Fibroblast of lung (primary cell): Measurements from ENCODE around the gene IL16. TPM values are rescaled to one million over a fixed set of nuclear protein-coding genes. Genes with fewer than 3 reads are reported as not detected.

ENCODE experiments used
- DNase-seq, 2 donors: peaks; one replicate each; pipeline versions ENCODE4 v3.0.0 to v3.0.0-alpha.2; 2010; ENCODE audit warnings: low read depth in 2 of 2
- H2AFZ ChIP-seq: 2 replicates; pipeline ENCODE4 v1.5.1; 2012; ENCODE audit warnings: low read length, control low read depth, inconsistent platforms
- H3K27ac ChIP-seq: 2 replicates; pipeline ENCODE4 v1.5.1; 2011; ENCODE audit warnings: low read length, control low read depth; ENCODE audit not compliant: insufficient read depth
- H3K27me3 ChIP-seq: 2 replicates; pipeline ENCODE4 v1.5.1; 2011; ENCODE audit warnings: mild to moderate bottlenecking, low read length; ENCODE audit not compliant: control insufficient read depth, insufficient read depth
- H3K36me3 ChIP-seq: 2 replicates; pipeline ENCODE4 v1.5.1; 2011; ENCODE audit warnings: low read length; ENCODE audit not compliant: control insufficient read depth, insufficient read depth
- H3K4me1 ChIP-seq: 2 replicates; pipeline ENCODE4 v1.5.1; 2011; ENCODE audit warnings: low read length; ENCODE audit not compliant: control insufficient read depth, insufficient read depth; ENCODE audit errors: extremely low read depth
- H3K4me2 ChIP-seq: 2 replicates; pipeline ENCODE4 v1.5.1; 2011; ENCODE audit warnings: low read length, control low read depth; ENCODE audit not compliant: insufficient read depth; ENCODE audit errors: extremely low read depth
- H3K4me3 ChIP-seq, 4 experiments: fragments of 200-600 bp in 1 of 4; sonication (generic) in 1 of 4; replicated peaks in 1 of 4; 2 replicates each; pipeline ENCODE4 v1.5.1; 2011 to 2016; ENCODE audit warnings: low read length in 4 of 4, low read depth in 3 of 4, mild to moderate bottlenecking in 3 of 4, control low read depth in 2 of 4, inconsistent platforms in 1 of 4, mixed read lengths in 1 of 4; ENCODE audit not compliant: insufficient read depth in 1 of 4; ENCODE audit errors: control extremely low read depth in 1 of 4
- H3K79me2 ChIP-seq: 2 replicates; pipeline ENCODE4 v1.5.1; 2012; ENCODE audit warnings: mild to moderate bottlenecking, low read length, inconsistent platforms; ENCODE audit not compliant: control insufficient read depth, insufficient read depth
- H3K9ac ChIP-seq: 2 replicates; pipeline ENCODE4 v1.5.1; 2011; ENCODE audit warnings: mild to moderate bottlenecking, low read length, control low read depth; ENCODE audit not compliant: insufficient read depth
- H3K9me3 ChIP-seq: 2 replicates; pipeline ENCODE4 v1.5.1; 2012; ENCODE audit warnings: low read depth, low read length; ENCODE audit not compliant: control insufficient read depth, insufficient read depth
- H4K20me1 ChIP-seq: 2 replicates; pipeline ENCODE4 v1.5.1; 2011; ENCODE audit warnings: low read length; ENCODE audit not compliant: control insufficient read depth, insufficient read depth; ENCODE audit errors: extremely low read depth
- EZH2 ChIP-seq: IDR thresholded peaks from 2 replicates; pipeline ENCODE4 v1.5.1; 2012; ENCODE audit warnings: low read length, control low read depth, mild to moderate bottlenecking; ENCODE audit errors: missing control alignments
- polyA plus RNA-seq, 2 donors: library from polyadenylated mRNA; depleted of rRNA in 1 of 2; stranded (reverse) in 1 of 2; unstranded in 1 of 2; fragments of >200 nt; gene quantifications; 2 replicates each; pipeline ENCODE4 v1.2.1, GENCODE V29; 2011 to 2012; ENCODE audit warnings: missing spikeins in 1 of 2
- total RNA-seq: library from RNA; depleted of rRNA; stranded (reverse); fragments of >200 nt; gene quantifications from 2 replicates; pipeline ENCODE4 v1.2.1, GENCODE V29; 2014
- TF ChIP-seq, protein P1 (sequence below), 2 donors: IDR thresholded peaks in 1 of 2; conservative IDR thresholded peaks in 1 of 2; 1 replicate in 1 of 2; 2 replicates in 1 of 2; pipeline ENCODE4 v1.5.1; 2011 to 2012; ENCODE audit warnings: low read length in 2 of 2, control low read depth in 1 of 2, inconsistent platforms in 1 of 2, low read depth in 1 of 2, mild to moderate bottlenecking in 1 of 2

The IL16 gene
- total and polyA plus RNA-seq, 2 donors (not counting 1 experiment from before 2014, with no cell fraction given) = 0.96 to 5.0 TPM

GRCh38 chr15:81229586-81229985, 32.9 kb downstream of the IL16 start:
- Histone ChIP-seq H3K4me3 (no peak overlapping the region), H4K20me1 (no peaks in the 10 kb centered on the region), H3K9ac (no peak overlapping the region), H3K9me3 (no peaks in the 10 kb centered on the region), H3K27ac (no peak overlapping the region), H3K4me1 (peaks cover 5% of the 10 kb centered on the region), H3K27me3 (no peaks in the 10 kb centered on the region), H3K79me2 (no peaks in the 10 kb centered on the region), H3K36me3 (no peaks in the 10 kb centered on the region), H2AFZ (no peak overlapping the region), H3K4me2 (no peak overlapping the region)
- TF ChIP-seq, protein P1, sequence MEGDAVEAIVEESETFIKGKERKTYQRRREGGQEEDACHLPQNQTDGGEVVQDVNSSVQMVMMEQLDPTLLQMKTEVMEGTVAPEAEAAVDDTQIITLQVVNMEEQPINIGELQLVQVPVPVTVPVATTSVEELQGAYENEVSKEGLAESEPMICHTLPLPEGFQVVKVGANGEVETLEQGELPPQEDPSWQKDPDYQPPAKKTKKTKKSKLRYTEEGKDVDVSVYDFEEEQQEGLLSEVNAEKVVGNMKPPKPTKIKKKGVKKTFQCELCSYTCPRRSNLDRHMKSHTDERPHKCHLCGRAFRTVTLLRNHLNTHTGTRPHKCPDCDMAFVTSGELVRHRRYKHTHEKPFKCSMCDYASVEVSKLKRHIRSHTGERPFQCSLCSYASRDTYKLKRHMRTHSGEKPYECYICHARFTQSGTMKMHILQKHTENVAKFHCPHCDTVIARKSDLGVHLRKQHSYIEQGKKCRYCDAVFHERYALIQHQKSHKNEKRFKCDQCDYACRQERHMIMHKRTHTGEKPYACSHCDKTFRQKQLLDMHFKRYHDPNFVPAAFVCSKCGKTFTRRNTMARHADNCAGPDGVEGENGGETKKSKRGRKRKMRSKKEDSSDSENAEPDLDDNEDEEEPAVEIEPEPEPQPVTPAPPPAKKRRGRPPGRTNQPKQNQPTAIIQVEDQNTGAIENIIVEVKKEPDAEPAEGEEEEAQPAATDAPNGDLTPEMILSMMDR (conservative IDR thresholded peaks at IDR 0.05 in 1 of 2, IDR thresholded peaks at IDR 0.05 in 1 of 2; ENCODE audit: low read depth in 1 of 2, low read length in 2 of 2) = no peak
- no peak for TF ChIP-seq EZH2
- DNase-seq = peak in 1 of 2 donors; percentile 41

DNA sequence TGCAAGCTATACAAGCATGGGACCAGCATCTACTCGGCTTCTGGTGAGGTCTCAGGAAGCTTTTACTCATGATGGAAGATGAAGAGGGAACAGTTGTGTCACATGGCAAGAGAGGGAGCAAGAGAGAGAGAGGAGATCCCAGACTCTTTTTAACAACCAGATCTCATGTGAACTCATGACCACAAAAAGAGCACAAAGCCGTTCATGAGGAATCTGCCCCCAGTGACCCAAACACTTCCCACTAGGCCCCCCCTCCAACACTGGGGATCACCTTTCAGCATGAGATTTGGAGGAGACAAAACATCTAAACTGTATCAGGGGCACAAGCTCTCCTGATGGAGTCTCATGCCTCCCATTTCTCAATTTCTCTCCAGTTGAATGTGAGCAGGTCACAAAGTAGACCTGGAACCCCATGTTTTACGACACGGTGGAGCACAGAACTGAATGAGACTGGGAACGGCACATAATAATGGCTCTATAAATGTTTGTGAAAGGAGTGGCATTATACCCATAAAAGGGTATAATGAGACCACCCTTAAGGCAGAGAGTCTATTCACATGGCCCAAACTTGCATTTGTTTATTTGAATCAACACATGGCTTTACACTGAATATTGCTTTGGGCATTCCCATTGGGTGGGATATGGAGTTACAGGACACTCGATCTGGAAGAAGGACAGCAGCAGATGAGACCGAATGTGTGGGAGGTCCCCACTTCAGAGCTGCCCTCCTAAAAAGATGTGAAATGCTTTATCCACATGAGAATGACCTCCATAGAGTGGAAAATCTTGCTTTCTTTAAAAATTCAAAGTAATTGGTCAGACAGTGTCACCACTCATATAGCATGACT, 38.8 kb downstream of the IL16 start:
- TF ChIP-seq, protein P1 (conservative IDR thresholded peaks at IDR 0.05 in 1 of 2, IDR thresholded peaks at IDR 0.05 in 1 of 2; ENCODE audit: low read depth in 1 of 2, low read length in 2 of 2) = no peak
- TF ChIP-seq EZH2 = no peak
- Histone ChIP-seq H3K4me3 (no peak overlapping the region), H4K20me1 (no peaks in the 10 kb centered on the region), H3K27me3 (no peaks in the 10 kb centered on the region), H3K9ac (no peak overlapping the region), H3K79me2 (no peaks in the 10 kb centered on the region), H3K4me2 (no peak overlapping the region), H3K36me3 (no peaks in the 10 kb centered on the region), H3K27ac (peak overlapping the region; percentile 76), H3K4me1 (peaks cover 4% of the 10 kb centered on the region), H2AFZ (no peak overlapping the region), H3K9me3 (no peaks in the 10 kb centered on the region)
- peak in 1 of 2 donors; percentile 11 for DNase-seq

GRCh38 chr15:81239190-81239589, 42.5 kb downstream of the IL16 start:
- H2AFZ ChIP-seq = no peak overlapping the region
- H4K20me1 ChIP-seq = no peaks in the 10 kb centered on the region
- no peak overlapping the region for H3K9ac ChIP-seq
- H3K27ac ChIP-seq = no peak overlapping the region
- TF ChIP-seq, protein P1 (conservative IDR thresholded peaks at IDR 0.05 in 1 of 2, IDR thresholded peaks at IDR 0.05 in 1 of 2; ENCODE audit: low read depth in 1 of 2, low read length in 2 of 2) = no peak
- no peak for TF ChIP-seq EZH2
- H3K79me2 ChIP-seq = no peaks in the 10 kb centered on the region
- H3K4me1 ChIP-seq = peaks cover 4% of the 10 kb centered on the region
- no peaks in the 10 kb centered on the region for H3K36me3 ChIP-seq
- peak; percentile 39 to 53 for DNase-seq
- no peaks in the 10 kb centered on the region for H3K9me3 ChIP-seq
- no peak overlapping the region for H3K4me2 ChIP-seq
- H3K27me3 ChIP-seq = no peaks in the 10 kb centered on the region
- H3K4me3 ChIP-seq = no peak overlapping the region
